Caco-2 (cell line): Measurements from ENCODE around the gene COL13A1. TPM values are rescaled to one million over a fixed set of nuclear protein-coding genes. Genes with fewer than 3 reads are reported as not detected.

Experiments
- BruUV-seq: library from RNA; stranded (reverse); fragments of 400-500 nt; replicated peaks from 2 replicates; lab custom pipeline; 2021; lab: Mats Ljungman, UMichigan
- CTCF ChIA-PET: fragments of 300-600 bp; sonication (Branson Sonifier 250); formaldehyde crosslinking; loops from one replicate; lab custom pipeline; 2022; ENCODE audit warnings: antibody characterized with exemption; lab: Charles Lee
- POLR2A ChIA-PET: fragments of 300-600 bp; sonication (Branson Sonifier 250); formaldehyde crosslinking; loops from one replicate; lab custom pipeline; 2022; ENCODE audit warnings: antibody characterized with exemption; lab: Charles Lee
- DNase-seq, 2 experiments: peaks; one replicate each; pipeline versions ENCODE4 v3.0.0 to v3.0.0-alpha.2; 2020 to 2022
- H3K27me3 ChIP-seq: replicated peaks from 2 replicates; pipeline ENCODE4 v1.6.0; 2011; ENCODE audit warnings: low read length; ENCODE audit not compliant: control insufficient read depth, insufficient read depth
- H3K36me3 ChIP-seq: 2 replicates; pipeline ENCODE4 v1.5.1; 2011; ENCODE audit warnings: low read length; ENCODE audit not compliant: control insufficient read depth, insufficient read depth
- H3K4me1 ChIP-seq: fragments of 250-450 bp; sonication (Bioruptor Pico); 2 replicates; pipeline ENCODE4 v1.5.1; 2020; ENCODE audit warnings: mild to moderate bottlenecking
- H3K4me3 ChIP-seq: 2 replicates; pipeline ENCODE4 v1.5.1; 2011; ENCODE audit warnings: low read depth, mild to moderate bottlenecking, control low read depth, low read length
- H3K9me3 ChIP-seq: fragments of 250-450 bp; sonication (Bioruptor Pico); 2 replicates; pipeline ENCODE4 v1.5.1; 2020; ENCODE audit warnings: mild to moderate bottlenecking, moderate library complexity
- H3K27ac Mint-ChIP-seq: one replicate; pipeline ENCODE4 v1.8.0; 2022; ENCODE audit warnings: mixed read lengths; ENCODE audit not compliant: unreplicated experiment
- H3K27me3 Mint-ChIP-seq: one replicate; pipeline ENCODE4 v1.8.0; 2022; ENCODE audit warnings: mixed read lengths; ENCODE audit not compliant: insufficient read depth, unreplicated experiment
- H3K36me3 Mint-ChIP-seq: one replicate; pipeline ENCODE4 v1.8.0; 2022; ENCODE audit warnings: mild to moderate bottlenecking, mixed read lengths; ENCODE audit not compliant: insufficient read depth, unreplicated experiment
- H3K4me1 Mint-ChIP-seq: one replicate; pipeline ENCODE4 v1.8.0; 2022; ENCODE audit warnings: low read depth, mixed read lengths; ENCODE audit not compliant: unreplicated experiment
- H3K4me3 Mint-ChIP-seq: one replicate; pipeline ENCODE4 v1.8.0; 2022; ENCODE audit warnings: mild to moderate bottlenecking, moderate library complexity, mixed read lengths; ENCODE audit not compliant: unreplicated experiment
- H3K9me3 Mint-ChIP-seq: one replicate; pipeline ENCODE4 v1.8.0; 2022; ENCODE audit warnings: mixed read lengths; ENCODE audit not compliant: unreplicated experiment
- CTCF ChIP-seq, 2 experiments: fragments of 200-600 bp in 1 of 2; IDR thresholded peaks; 1 replicate in 1 of 2; 2 replicates in 1 of 2; pipeline versions ENCODE4 v1.5.1 to v1.8.0; 2011 to 2022; ENCODE audit warnings: antibody characterized with exemption in 1 of 2, control low read depth in 1 of 2, inconsistent platforms in 1 of 2, low read depth in 1 of 2, low read length in 1 of 2, mild to moderate bottlenecking in 1 of 2, moderate library complexity in 1 of 2; ENCODE audit not compliant: insufficient read depth in 1 of 2, severe bottlenecking in 1 of 2, unreplicated experiment in 1 of 2
- intact Hi-C: fragments of 100-400 bp; cut with micrococcal nuclease; formaldehyde crosslinking; loops from one replicate; pipeline ENCODE4 v1.10.0; 2022; ENCODE audit not compliant: unreplicated experiment
- total RNA-seq: library from RNA; stranded (reverse); gene quantifications from 2 replicates; pipeline ENCODE4 v1.2.3, GENCODE V29; 2022

Gene COL13A1
- total RNA-seq, 1 experiment from 2014 or later = not detected

GRCh38 chr10:69911613-69912528 lies 110.2 kb downstream of the COL13A1 start:
- H3K4me3 Mint-ChIP-seq = no peak overlapping the region
- POLR2A ChIA-PET = interaction anchor here (0.6 kb wide), 1 partner anchor 1334 kb away, joined by 3 read pairs; no protein-coding TSS in a partner anchor

GRCh38 chr10:69912589-69912988 lies 110.9 kb downstream of the COL13A1 start:
- ChIA-PET CTCF (interaction anchor here (0.6 to 1.7 kb wide), 7 partner anchors 11 to 155 kb away, joined by 3 to 15 read pairs (median 4); no protein-coding TSS in a partner anchor), POLR2A (interaction anchor here (0.6 kb wide), 1 partner anchor 1334 kb away, joined by 3 read pairs; no protein-coding TSS in a partner anchor)
- H3K4me1 Mint-ChIP-seq = no peaks in the 10 kb centered on the region
- H3K36me3 ChIP-seq = no peaks in the 10 kb centered on the region
- peaks cover 4% of the 10 kb centered on the region for H3K27me3 Mint-ChIP-seq
- peaks cover 4% of the 10 kb centered on the region for H3K27me3 ChIP-seq
- no peak overlapping the region for H3K4me3 Mint-ChIP-seq
- intact Hi-C loops = no loop called here
- H3K36me3 Mint-ChIP-seq = no peaks in the 10 kb centered on the region
- no TSS peak for BruUV-seq
- H3K4me1 ChIP-seq = no peaks in the 10 kb centered on the region
- no peaks in the 10 kb centered on the region for H3K9me3 ChIP-seq
- H3K9me3 Mint-ChIP-seq = no peaks in the 10 kb centered on the region
- DNase-seq = no peak
- TF ChIP-seq CTCF (IDR thresholded peaks at IDR 0.05; ENCODE audit: insufficient read depth in 1 of 2, low read depth in 1 of 2, low read length in 1 of 2, severe bottlenecking in 1 of 2, unreplicated experiment in 1 of 2) = no peak
- no peak overlapping the region for H3K4me3 ChIP-seq
- no peak overlapping the region for H3K27ac Mint-ChIP-seq

More at GRCh38 chr10:69911613-69912528, 110.2 kb downstream of the COL13A1 start:
- intact Hi-C loops = no loop called here
- Mint-ChIP-seq H3K36me3 (no peaks in the 10 kb centered on the region), H3K27me3 (peaks cover 4% of the 10 kb centered on the region), H3K9me3 (no peaks in the 10 kb centered on the region), H3K27ac (no peak overlapping the region), H3K4me1 (no peaks in the 10 kb centered on the region)
- no peak for TF ChIP-seq CTCF (IDR thresholded peaks at IDR 0.05; ENCODE audit: insufficient read depth in 1 of 2, low read depth in 1 of 2, low read length in 1 of 2, severe bottlenecking in 1 of 2, unreplicated experiment in 1 of 2)
- peaks cover 3% of the 10 kb centered on the region; the same call in 1 of the 2 replicates for H3K27me3 ChIP-seq
- no peaks in the 10 kb centered on the region for H3K36me3 ChIP-seq
- no peaks in the 10 kb centered on the region for H3K4me1 ChIP-seq
- BruUV-seq = no TSS peak
- H3K9me3 ChIP-seq = no peaks in the 10 kb centered on the region
- no peak overlapping the region for H3K4me3 ChIP-seq
- CTCF ChIA-PET = interaction anchor here (0.6 to 1.8 kb wide), 8 partner anchors 10 to 154 kb away, joined by 3 to 15 read pairs (median 5); no protein-coding TSS in a partner anchor
- no peak for DNase-seq

GRCh38 chr10:69913606-69914382 lies 112.1 kb downstream of the COL13A1 start:
- no peaks in the 10 kb centered on the region for H3K4me1 ChIP-seq
- TF ChIP-seq CTCF (IDR thresholded peaks at IDR 0.05; ENCODE audit: insufficient read depth in 1 of 2, low read depth in 1 of 2, low read length in 1 of 2, severe bottlenecking in 1 of 2, unreplicated experiment in 1 of 2) = no peak
- no peak overlapping the region for H3K4me3 ChIP-seq
- intact Hi-C loops = loop anchor here (1.0 to 2.0 kb wide), 5 partner anchors 12 to 217 kb away; no protein-coding TSS in a partner anchor
- no peaks in the 10 kb centered on the region for H3K36me3 Mint-ChIP-seq
- H3K27me3 ChIP-seq = peaks cover 6% of the 10 kb centered on the region
- peaks cover 9% of the 10 kb centered on the region for H3K27me3 Mint-ChIP-seq
- H3K4me3 Mint-ChIP-seq = no peak overlapping the region
- no peaks in the 10 kb centered on the region for H3K4me1 Mint-ChIP-seq
- no peaks in the 10 kb centered on the region for H3K9me3 Mint-ChIP-seq
- DNase-seq = no peak
- ChIA-PET CTCF (interaction anchor here (0.6 to 5.2 kb wide), 31 partner anchors 9 to 507 kb away, joined by 3 to 192 read pairs (median 4); partner anchors contain the start of genes SAR1A and TYSND1), POLR2A (no interaction called here)
- BruUV-seq = no TSS peak
- H3K36me3 ChIP-seq = no peaks in the 10 kb centered on the region
- H3K27ac Mint-ChIP-seq = no peak overlapping the region
- H3K9me3 ChIP-seq = no peaks in the 10 kb centered on the region
